ENCODE measurements around the gene BRF1. TPM values are rescaled to one million over a fixed set of nuclear protein-coding genes. Genes with fewer than 3 reads are reported as not detected.
"Not testable (repeated sequence)": the region's sequence is repeated elsewhere in the genome, so short reads cannot be mapped to it uniquely, and the experiment has no call there.

The BRF1 gene
- total RNA-seq, 1 donor from 2014 or later: 19.0 TPM

- ATAC-seq (no peak), DNase-seq (ENCODE audit: missing footprints) (no peak)
- intact Hi-C loops (cut with DNase I): loop anchor here (5.0 kb wide), 1 partner anchor 242 kb away; no protein-coding TSS in a partner anchor
Observed at GRCh38 chr14:105334383-105335230, 33.8 kb upstream of the BRF1 start.

GRCh38 chr14:105333613-105334364 is 33.0 kb upstream of the BRF1 start:
- intact Hi-C loops (cut with DNase I): no loop called here
- DNase-seq (ENCODE audit: missing footprints): no peak
- no peak for ATAC-seq

- DNase-seq (ENCODE audit: missing footprints) (no peak), ATAC-seq (no peak)
- intact Hi-C loops (cut with DNase I): no loop called here
Observed at GRCh38 chr14:105333020-105333490, 32.3 kb upstream of the BRF1 start.

- no peak for DNase-seq (ENCODE audit: missing footprints)
- no peak for ATAC-seq
- intact Hi-C loops (cut with DNase I): no loop called here
Observed at GRCh38 chr14:105332350-105332874, 31.6 kb upstream of the BRF1 start.

GRCh38 chr14:105331575-105332349 is 31.0 kb upstream of the BRF1 start:
- intact Hi-C loops (cut with DNase I): no loop called here
- ATAC-seq (no peak), DNase-seq (ENCODE audit: missing footprints) (no peak)

GRCh38 chr14:105330491-105330895 is 29.7 kb upstream of the BRF1 start:
- no peak for DNase-seq (ENCODE audit: missing footprints)
- intact Hi-C loops (cut with DNase I): no loop called here
- ATAC-seq: no peak

- ATAC-seq: no peak
- intact Hi-C loops (cut with DNase I): no loop called here
- DNase-seq (ENCODE audit: missing footprints): no peak
Observed at GRCh38 chr14:105329411-105330150, 28.8 kb upstream of the BRF1 start.

GRCh38 chr14:105328678-105329390 is 28.0 kb upstream of the BRF1 start:
- intact Hi-C loops (cut with DNase I): no loop called here
- ATAC-seq (no peak), DNase-seq (ENCODE audit: missing footprints) (no peak)

GRCh38 chr14:105328070-105328677 is 27.4 kb upstream of the BRF1 start:
- DNase-seq (ENCODE audit: missing footprints): no peak
- ATAC-seq: no peak
- intact Hi-C loops (cut with DNase I): no loop called here

GRCh38 chr14:105327695-105328045 is 26.9 kb upstream of the BRF1 start:
- ATAC-seq; DNase-seq (ENCODE audit: missing footprints); intact Hi-C loops (cut with DNase I): not testable (repeated sequence)

- peak; percentile 59 for ATAC-seq
- DNase-seq (ENCODE audit: missing footprints): no peak
- intact Hi-C loops (cut with DNase I): no loop called here
Observed at GRCh38 chr14:105326891-105327694, 26.3 kb upstream of the BRF1 start.

- DNase-seq (ENCODE audit: missing footprints) (no peak), ATAC-seq (no peak)
- intact Hi-C loops (cut with DNase I): no loop called here
Observed at GRCh38 chr14:105326568-105326867, 25.7 kb upstream of the BRF1 start.

- intact Hi-C loops (cut with DNase I): loop anchor here (2.0 kb wide), 1 partner anchor 15 kb away; no protein-coding TSS in a partner anchor
- DNase-seq (ENCODE audit: missing footprints) (no peak), ATAC-seq (no peak)
Observed at GRCh38 chr14:105325716-105326567, 25.1 kb upstream of the BRF1 start.

- DNase-seq (ENCODE audit: missing footprints): no peak
- intact Hi-C loops (cut with DNase I): loop anchor here (2.0 kb wide), 1 partner anchor 15 kb away; no protein-coding TSS in a partner anchor
- no peak for ATAC-seq
Observed at GRCh38 chr14:105325303-105325702, 24.5 kb upstream of the BRF1 start.

GRCh38 chr14:105324871-105325270 is 24.1 kb upstream of the BRF1 start:
- no peak for ATAC-seq
- intact Hi-C loops (cut with DNase I): loop anchor here (2.0 kb wide), 1 partner anchor 16 kb away; no protein-coding TSS in a partner anchor
- no peak for DNase-seq (ENCODE audit: missing footprints)
